ENCODE measurements around the gene SCLY.

SCLY gene

GRCh38 chr2:238141541-238142318, 80.9 kb downstream of the SCLY start:
- no peak for DNase-seq

DNA sequence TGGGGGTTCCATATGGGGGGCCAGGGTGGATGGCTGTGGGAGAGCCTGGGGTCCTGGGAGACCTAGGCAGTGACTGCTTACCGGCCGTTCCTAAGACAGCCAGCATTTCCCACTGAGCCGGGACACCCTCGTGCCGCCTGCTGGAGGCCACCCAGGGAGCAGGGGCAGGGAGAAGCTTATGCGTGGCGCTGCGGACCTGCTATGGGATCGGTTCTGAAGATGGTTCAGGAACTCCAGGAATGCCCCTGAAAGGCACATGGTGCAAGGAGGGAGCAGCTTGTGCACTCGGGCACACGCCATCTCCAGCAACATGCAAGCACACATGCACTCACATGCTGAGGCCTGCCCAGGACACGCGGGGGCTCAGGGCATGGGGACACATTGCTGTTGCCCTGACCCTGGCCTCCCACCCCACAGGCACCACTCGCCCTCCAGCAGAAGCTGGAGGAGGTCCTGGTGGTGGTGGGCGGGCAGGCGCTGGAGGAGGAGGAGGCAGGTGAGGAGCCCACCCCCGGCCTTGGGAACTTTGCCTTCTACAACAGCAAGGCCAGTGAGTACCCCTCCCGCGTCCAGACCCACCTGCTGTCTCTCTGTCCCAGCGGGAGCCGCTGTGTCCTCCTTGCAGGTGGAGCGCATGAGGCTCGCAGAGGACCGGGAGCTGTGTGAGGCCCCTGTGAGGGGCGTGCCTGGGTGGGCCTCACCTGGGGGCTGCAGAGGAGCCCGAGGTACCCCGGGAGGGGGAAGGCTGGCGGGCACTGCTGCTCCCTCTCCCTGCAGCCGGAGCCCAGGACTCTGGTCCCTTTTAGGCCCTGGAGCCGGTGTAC, 81.8 kb downstream of the SCLY start:
- DNase-seq: no peak

- peak; percentile 10 for DNase-seq
Measured at GRCh38 chr2:238143239-238143951, 82.6 kb downstream of the SCLY start.

- no peak for DNase-seq
Measured at GRCh38 chr2:238144262-238144661, 83.5 kb downstream of the SCLY start.

- DNase-seq: no peak
Measured at GRCh38 chr2:238145046-238145445, 84.2 kb downstream of the SCLY start.

- DNase-seq: no peak
Measured at GRCh38 chr2:238145851-238146250, 85.0 kb downstream of the SCLY start.

DNA sequence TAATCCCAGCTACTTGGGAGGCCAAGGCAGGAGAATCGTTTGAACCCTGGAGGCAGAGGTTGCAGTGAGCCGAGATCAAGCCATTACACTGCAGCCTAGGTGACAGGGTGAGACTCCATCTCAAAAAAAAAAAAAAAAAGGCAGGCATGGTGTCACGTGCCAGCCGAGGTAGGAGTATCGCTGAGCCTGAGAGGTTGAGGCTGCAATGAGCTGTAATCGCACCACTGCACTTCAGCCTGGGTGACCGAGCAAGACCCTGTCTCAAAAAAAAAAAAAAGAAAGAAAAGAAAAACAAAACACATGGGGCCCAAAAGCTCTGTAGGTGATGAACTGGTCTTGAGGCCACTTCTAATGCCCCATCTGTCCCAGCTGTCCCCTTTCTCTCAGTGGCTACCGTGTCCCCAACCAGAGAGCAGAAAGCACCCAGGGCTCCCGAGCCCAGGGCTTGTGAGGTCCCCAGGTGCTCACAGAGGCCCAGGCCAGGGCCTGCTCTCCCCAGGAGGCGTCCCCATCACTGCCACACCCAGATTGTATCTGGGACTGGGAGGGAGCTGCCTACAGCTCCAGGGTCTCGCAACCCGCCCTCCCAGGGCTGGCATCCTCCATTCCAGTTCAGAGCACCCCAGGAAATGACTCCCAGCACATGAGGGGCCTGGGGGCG, 86.2 kb downstream of the SCLY start:
- no peak for DNase-seq

DNA sequence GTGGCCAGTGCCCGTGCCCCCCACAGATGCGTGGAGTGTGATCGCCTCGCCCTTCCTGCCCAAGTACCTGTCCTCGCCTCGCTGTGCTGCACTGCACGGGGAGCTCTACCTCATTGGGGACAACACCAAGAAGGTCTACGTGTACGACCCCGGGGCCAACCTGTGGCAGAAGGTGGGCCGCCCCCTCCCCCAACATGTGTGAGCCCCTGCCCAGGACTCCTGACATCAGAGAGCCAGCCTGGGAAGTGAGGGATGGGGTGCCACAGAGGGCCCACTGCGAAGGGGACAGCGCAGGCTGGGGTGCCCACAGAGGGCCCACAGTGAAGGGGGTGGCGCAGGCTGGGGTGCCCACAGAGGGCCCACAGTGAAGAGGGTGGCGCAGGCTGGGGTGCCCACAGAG, 88.2 kb downstream of the SCLY start:
- DNase-seq: no peak

Measured in stimulated activated CD4-positive, alpha-beta T cell treated with anti-CD3 and anti-CD28 coated beads, Interleukin-4, amount 100 ng/mL, for 24 hours (primary cell).